Choroid plexus epithelial cell (primary cell): Measurements from ENCODE around the gene HBEGF.
A peak's percentile ranks its signal among the peaks of the same experiment; 100 is the strongest.

Experiments
- DNase-seq: peaks from one replicate; pipeline ENCODE4 v3.0.0-alpha.2; 2010; ENCODE audit warnings: low read depth
- H3K4me3 ChIP-seq: 2 replicates; pipeline ENCODE4 v1.5.1; 2011; ENCODE audit warnings: low read depth, mild to moderate bottlenecking, control low read depth, low read length, moderate library complexity
- CTCF ChIP-seq: conservative IDR thresholded peaks from 2 replicates; pipeline ENCODE4 v1.5.1; 2011; ENCODE audit warnings: low read depth, mild to moderate bottlenecking, control low read depth, inconsistent platforms, low read length, moderate library complexity

HBEGF gene

GRCh38 chr5:140366589-140367255 is 20.3 kb upstream of the HBEGF start:
- no peak overlapping the region for H3K4me3 ChIP-seq
- no peak for DNase-seq
- TF ChIP-seq CTCF: no peak

- no peak for DNase-seq
- TF ChIP-seq CTCF: no peak
- no peak overlapping the region for H3K4me3 ChIP-seq
These were observed 19.5 kb upstream of the HBEGF start for GRCh38 chr5:140365941-140366340.

GRCh38 chr5:140365282-140365681 is 18.9 kb upstream of the HBEGF start:
- no peak for TF ChIP-seq CTCF
- H3K4me3 ChIP-seq: no peak overlapping the region
- no peak for DNase-seq

- no peak for TF ChIP-seq CTCF
- no peak for DNase-seq
- no peak overlapping the region for H3K4me3 ChIP-seq
These were observed 18.0 kb upstream of the HBEGF start for GRCh38 chr5:140364472-140364765.

- DNase-seq: no peak
- TF ChIP-seq CTCF: no peak
- H3K4me3 ChIP-seq: peak overlapping the region; percentile 50
These were observed 17.4 kb upstream of the HBEGF start for GRCh38 chr5:140363631-140364471.

- DNase-seq: peak; percentile 71
- peak; percentile 90 for TF ChIP-seq CTCF
- H3K4me3 ChIP-seq: peak overlapping the region; percentile 50
These were observed 16.6 kb upstream of the HBEGF start for GRCh38 chr5:140362875-140363630.
